ENCODE measurements around the gene ZNF410. TPM values are rescaled to one million over a fixed set of nuclear protein-coding genes. Genes with fewer than 3 reads are reported as not detected.

Gene ZNF410
- total RNA-seq, 6 experiments from 2014 or later = 14.9 to 20.8 (median 18.3) TPM

DNA sequence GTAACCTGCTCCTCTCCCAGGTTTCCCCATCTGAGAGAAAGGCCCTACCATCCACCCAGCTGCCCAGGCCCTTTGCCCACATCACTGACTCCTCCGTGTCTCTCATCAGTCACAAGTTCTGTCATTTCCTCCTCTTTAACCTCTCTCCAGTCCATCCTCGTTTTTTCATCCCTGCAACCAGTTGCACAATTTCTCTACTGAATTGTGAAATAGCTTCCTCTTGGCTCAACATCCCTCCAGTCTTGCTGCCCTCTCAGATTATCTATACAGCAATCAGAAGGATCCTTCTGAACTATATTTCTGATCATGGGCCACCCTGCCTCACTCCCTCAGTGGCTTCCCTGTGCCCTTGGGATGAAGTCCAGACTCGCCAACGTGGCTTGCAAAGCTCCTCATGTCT lies 56.4 kb downstream of the ZNF410 start:
- Histone ChIP-seq H3K9me3 (no peaks in the 10 kb centered on the region), H3K4me3 (no peak overlapping the region), H3K27me3 (no peaks in the 10 kb centered on the region), H3K4me1 (peaks cover 0 to 8% (median 0%) of the 10 kb centered on the region in 4 donors), H3K36me3 (no peaks in the 10 kb centered on the region), H3K27ac (no peak overlapping the region)
- peak; percentile 74 to 93 (median 89) for ATAC-seq
- intact Hi-C loops (cut with DNase I) = no loop called here
- no peak for TF ChIP-seq POLR2A (IDR thresholded peaks at IDR 0.05)
- TF ChIP-seq, protein P1, sequence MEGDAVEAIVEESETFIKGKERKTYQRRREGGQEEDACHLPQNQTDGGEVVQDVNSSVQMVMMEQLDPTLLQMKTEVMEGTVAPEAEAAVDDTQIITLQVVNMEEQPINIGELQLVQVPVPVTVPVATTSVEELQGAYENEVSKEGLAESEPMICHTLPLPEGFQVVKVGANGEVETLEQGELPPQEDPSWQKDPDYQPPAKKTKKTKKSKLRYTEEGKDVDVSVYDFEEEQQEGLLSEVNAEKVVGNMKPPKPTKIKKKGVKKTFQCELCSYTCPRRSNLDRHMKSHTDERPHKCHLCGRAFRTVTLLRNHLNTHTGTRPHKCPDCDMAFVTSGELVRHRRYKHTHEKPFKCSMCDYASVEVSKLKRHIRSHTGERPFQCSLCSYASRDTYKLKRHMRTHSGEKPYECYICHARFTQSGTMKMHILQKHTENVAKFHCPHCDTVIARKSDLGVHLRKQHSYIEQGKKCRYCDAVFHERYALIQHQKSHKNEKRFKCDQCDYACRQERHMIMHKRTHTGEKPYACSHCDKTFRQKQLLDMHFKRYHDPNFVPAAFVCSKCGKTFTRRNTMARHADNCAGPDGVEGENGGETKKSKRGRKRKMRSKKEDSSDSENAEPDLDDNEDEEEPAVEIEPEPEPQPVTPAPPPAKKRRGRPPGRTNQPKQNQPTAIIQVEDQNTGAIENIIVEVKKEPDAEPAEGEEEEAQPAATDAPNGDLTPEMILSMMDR (IDR thresholded peaks at IDR 0.05) = no peak
- peak in 1 of 3 donors; percentile 35 for DNase-seq
- WGBS (ENCODE audit: insufficient coverage, low coverage, low lambda C conversion rate, missing lambda C conversion rate) = 3% methylated on average over 2 of the region's 4 CpGs

DNA sequence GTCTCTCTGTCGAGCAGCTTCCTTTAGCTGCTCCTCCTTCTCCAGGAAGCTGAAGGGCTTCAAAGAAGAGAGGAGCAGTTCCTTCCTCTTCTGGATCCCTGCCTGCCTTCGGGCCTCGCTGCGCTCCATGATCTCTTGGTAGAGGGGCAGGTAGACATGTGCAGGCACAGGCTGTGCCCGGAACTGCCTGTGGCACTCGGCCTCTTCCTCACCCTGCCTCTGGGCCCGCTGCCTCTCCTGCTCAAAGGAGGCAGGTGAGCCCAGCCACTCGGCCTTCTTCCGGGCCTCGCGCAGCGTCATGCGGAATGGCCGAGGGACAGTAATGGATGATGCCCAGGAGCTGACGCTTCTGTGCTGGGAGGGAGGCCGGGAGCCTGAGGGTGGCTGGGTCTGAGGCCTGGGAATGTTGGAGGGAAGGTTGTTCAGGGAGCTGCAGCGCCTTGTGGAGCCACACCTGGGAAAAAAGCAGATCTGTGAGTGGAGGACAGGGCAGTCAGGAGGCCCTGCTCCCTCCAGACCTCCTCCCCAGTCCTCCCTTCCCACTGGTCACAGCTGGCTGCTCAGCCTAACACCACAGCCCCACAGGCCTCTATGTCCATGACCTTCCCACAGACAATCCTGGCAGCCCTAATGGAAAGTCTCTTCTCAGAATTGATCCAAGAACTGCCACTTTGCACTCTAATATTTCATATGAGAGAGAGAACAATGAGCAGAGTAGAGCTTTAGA lies 57.9 kb downstream of the ZNF410 start:
- intact Hi-C loops (cut with DNase I) = no loop called here
- ATAC-seq (no peak), DNase-seq (no peak)
- Histone ChIP-seq H3K9me3 (no peaks in the 10 kb centered on the region), H3K4me1 (peaks cover 0 to 12% (median 2%) of the 10 kb centered on the region in 4 donors), H3K27ac (no peak overlapping the region), H3K4me3 (no peak overlapping the region), H3K27me3 (no peaks in the 10 kb centered on the region), H3K36me3 (no peaks in the 10 kb centered on the region)
- TF ChIP-seq, protein P1 (IDR thresholded peaks at IDR 0.05) = no peak
- no peak for TF ChIP-seq POLR2A (IDR thresholded peaks at IDR 0.05)
- WGBS (ENCODE audit: insufficient coverage, low coverage, low lambda C conversion rate, missing lambda C conversion rate) = 60% methylated on average over 1 of the region's 17 CpGs

DNA sequence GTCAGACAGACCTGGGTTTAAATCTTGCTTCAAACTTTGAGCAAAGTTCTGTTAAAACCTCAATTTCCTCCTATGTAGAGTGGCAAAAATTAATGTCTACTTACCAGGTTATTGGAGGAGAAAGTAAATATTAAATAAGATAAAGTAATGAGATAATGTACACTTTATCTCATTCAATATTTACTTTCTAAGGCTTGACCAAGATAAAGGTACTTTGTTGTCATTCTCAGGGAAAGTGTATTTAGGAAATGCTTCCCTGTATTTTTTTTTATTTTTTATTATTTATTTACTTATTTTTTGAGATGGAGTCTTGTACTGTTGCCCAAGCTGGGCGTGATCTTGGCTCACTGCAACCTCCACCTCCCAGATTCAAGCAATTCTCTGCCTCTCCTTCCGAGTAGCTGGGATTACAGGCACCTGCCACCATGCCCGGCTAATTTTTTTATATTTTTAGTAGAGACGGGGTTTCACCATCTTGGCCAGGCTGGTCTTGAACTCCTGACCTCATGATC lies 58.6 kb downstream of the ZNF410 start:
- ATAC-seq (no peak), DNase-seq (no peak)
- Histone ChIP-seq H3K9me3 (no peaks in the 10 kb centered on the region), H3K4me3 (no peak overlapping the region), H3K27me3 (no peaks in the 10 kb centered on the region), H3K4me1 (peaks cover 0 to 12% (median 2%) of the 10 kb centered on the region in 4 donors), H3K27ac (no peak overlapping the region), H3K36me3 (no peaks in the 10 kb centered on the region)
- intact Hi-C loops (cut with DNase I) = no loop called here
- WGBS (ENCODE audit: insufficient coverage, low coverage, low lambda C conversion rate, missing lambda C conversion rate) = 84% methylated on average over 4 of the region's 4 CpGs
- no peak for TF ChIP-seq POLR2A (IDR thresholded peaks at IDR 0.05)
- TF ChIP-seq, protein P1 (IDR thresholded peaks at IDR 0.05) = no peak

DNA sequence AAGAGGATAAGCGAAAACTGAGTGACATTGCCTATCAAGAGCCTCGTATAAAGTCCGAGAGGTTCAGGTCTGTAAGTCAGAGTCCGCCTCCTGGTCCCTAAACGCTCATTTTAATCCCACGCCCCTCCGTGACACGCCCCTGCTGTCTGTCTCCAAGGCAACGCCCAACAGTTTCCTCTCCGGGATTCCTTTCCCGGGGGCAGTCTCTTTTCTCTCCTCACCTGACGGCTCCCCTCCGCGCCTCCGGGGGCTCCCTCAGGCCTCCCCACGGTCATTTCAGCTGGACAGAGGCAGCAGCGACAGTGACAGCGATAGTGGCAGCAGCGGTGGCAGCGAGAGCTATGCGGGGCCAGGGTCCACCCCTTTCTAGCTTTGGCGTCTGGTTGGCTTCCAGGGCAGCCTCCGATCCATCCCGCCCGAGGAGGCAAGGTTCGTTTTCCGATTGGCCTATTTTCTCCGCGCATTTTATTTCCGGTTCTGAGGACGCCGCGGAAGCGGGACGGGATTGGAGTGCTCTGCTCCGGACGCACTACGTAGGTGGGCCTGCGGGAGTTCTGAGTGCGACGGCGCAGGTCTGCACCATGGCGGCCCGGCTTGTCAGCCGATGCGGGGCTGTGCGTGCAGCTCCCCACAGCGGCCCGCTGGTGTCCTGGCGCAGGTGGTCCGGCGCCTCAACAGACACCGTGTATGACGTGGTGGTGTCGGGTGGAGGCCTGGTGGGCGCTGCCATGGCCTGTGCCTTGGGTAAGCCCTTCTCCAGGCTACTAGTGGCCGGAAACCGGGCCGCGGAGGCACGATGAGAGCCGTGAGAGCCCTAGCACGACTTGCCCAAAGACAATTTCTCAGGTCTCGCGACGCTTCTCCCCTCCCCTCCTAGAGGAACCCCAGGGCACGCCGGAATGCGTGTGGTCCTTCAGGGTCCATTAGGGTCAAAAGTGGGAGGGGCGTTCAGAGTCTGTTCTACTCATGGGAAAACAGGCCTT lies 63.4 kb downstream of the ZNF410 start, which contains the start of the genes COQ6 and FAM161B:
Gene COQ6, plus strand, starts transcription at position 551 of the 983 bp plus-strand sequence. Its CDS starts 31 bp downstream, at position 582.
Gene FAM161B, minus strand, starts transcription at position 343 of the 983 bp plus-strand sequence. Its CDS starts 68 bp downstream, at position 275.
- peak; percentile 94 to 98 (median 94) for ATAC-seq
- peak; percentile 92 to 96 (median 95) for DNase-seq
- Histone ChIP-seq H3K9me3 (no peaks in the 10 kb centered on the region), H3K27me3 (no peaks in the 10 kb centered on the region), H3K4me1 (peaks cover 0 to 13% (median 2%) of the 10 kb centered on the region in 4 donors), H3K27ac (peak within 1 kb of the TSS; percentile 75 to 89 (median 80)), H3K36me3 (peaks cover 0 to 9% (median 6%) of the 10 kb centered on the region in 4 donors), H3K4me3 (peak within 1 kb of the TSS; percentile 79 to 99 (median 83))
- intact Hi-C loops (cut with DNase I) = no loop called here
- WGBS (ENCODE audit: insufficient coverage, low coverage, low lambda C conversion rate, missing lambda C conversion rate) = 0% methylated on average over 40 of the region's 70 CpGs
- peak; percentile 91 for TF ChIP-seq POLR2A (IDR thresholded peaks at IDR 0.05)
- TF ChIP-seq, protein P1 (IDR thresholded peaks at IDR 0.05) = peak in 1 of 4 donors; percentile 11
